ENCODE data around the gene SYT1.

Gene SYT1

DNA sequence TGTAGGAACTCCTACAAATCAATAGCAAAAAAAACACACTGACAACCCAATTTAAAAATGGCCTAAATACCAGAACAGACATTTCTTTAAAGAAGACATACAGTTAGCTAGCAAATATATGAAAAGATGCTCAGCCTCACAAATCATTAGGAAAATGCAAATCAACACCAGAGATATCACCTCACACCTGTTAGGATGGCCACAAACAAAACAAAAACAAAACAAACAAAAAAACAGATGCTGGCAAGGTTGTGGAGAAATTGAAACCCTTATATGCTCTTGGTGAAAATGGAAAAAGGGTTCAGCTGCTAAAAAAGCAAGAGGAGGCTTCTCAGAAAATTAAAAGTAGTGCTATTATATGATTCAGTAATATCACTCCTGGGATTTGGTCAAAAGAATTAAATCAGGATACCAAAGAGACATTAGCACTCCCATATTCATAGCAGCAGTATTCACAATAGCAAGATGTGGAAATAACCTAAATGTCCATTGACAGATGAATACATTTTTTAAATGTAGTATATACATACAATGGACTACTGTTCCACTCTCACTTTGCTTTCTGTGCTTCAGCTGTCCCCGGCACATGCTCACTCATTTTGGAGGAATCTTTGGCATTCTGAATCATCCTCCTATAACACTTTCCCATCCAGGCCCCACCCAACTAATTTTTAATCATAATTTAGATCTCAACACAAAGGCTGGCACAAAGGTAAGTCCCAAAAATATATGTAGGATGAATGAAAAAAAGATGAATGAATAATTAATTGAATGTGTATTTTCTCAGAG lies 99.1 kb downstream of the SYT1 start:
- TF ChIP-seq CTCF (IDR thresholded peaks at IDR 0.05): no peak
- Histone ChIP-seq H3K4me2 (ENCODE audit: low read length) (no peak overlapping the region), H3K36me3 (ENCODE audit: control insufficient read depth, insufficient read depth, low read length) (no peaks in the 10 kb centered on the region), H2AFZ (no peak overlapping the region), H3K9me3 (ENCODE audit: control insufficient read depth, low read length) (no peaks in the 10 kb centered on the region), H3K27ac (no peak overlapping the region), H3K4me3 (ENCODE audit: low read depth, low read length) (no peak overlapping the region), H3K27me3 (ENCODE audit: control insufficient read depth, insufficient read depth, low read length) (no peaks in the 10 kb centered on the region), H3K79me2 (no peaks in the 10 kb centered on the region), H3K9ac (no peak overlapping the region), H3K4me1 (no peaks in the 10 kb centered on the region)

- no peak overlapping the region for H3K4me2 ChIP-seq (ENCODE audit: low read length)
- H2AFZ ChIP-seq: no peak overlapping the region
- H3K79me2 ChIP-seq: no peaks in the 10 kb centered on the region
- TF ChIP-seq CTCF (IDR thresholded peaks at IDR 0.05): no peak
- H3K27me3 ChIP-seq (ENCODE audit: control insufficient read depth, insufficient read depth, low read length): no peaks in the 10 kb centered on the region
- H3K4me1 ChIP-seq: no peaks in the 10 kb centered on the region
- H3K9me3 ChIP-seq (ENCODE audit: control insufficient read depth, low read length): no peaks in the 10 kb centered on the region
- no peak overlapping the region for H3K27ac ChIP-seq
- H3K9ac ChIP-seq: no peak overlapping the region
- no peaks in the 10 kb centered on the region for H3K36me3 ChIP-seq (ENCODE audit: control insufficient read depth, insufficient read depth, low read length)
- H3K4me3 ChIP-seq (ENCODE audit: low read depth, low read length): no peak overlapping the region
Measured at GRCh38 chr12:78964521-78964920, 99.9 kb downstream of the SYT1 start.

GRCh38 chr12:78966062-78966461 lies 101.5 kb downstream of the SYT1 start:
- Histone ChIP-seq H3K27me3 (ENCODE audit: control insufficient read depth, insufficient read depth, low read length) (no peaks in the 10 kb centered on the region), H3K9ac (no peak overlapping the region), H3K4me3 (ENCODE audit: low read depth, low read length) (no peak overlapping the region), H3K9me3 (ENCODE audit: control insufficient read depth, low read length) (no peaks in the 10 kb centered on the region), H3K27ac (no peak overlapping the region), H3K4me1 (no peaks in the 10 kb centered on the region), H2AFZ (no peak overlapping the region), H3K36me3 (ENCODE audit: control insufficient read depth, insufficient read depth, low read length) (no peaks in the 10 kb centered on the region), H3K79me2 (no peaks in the 10 kb centered on the region), H3K4me2 (ENCODE audit: low read length) (no peak overlapping the region)
- TF ChIP-seq CTCF (IDR thresholded peaks at IDR 0.05): no peak

- H3K4me2 ChIP-seq (ENCODE audit: low read length): no peak overlapping the region
- no peak overlapping the region for H3K4me3 ChIP-seq (ENCODE audit: low read depth, low read length)
- H3K36me3 ChIP-seq (ENCODE audit: control insufficient read depth, insufficient read depth, low read length): no peaks in the 10 kb centered on the region
- no peak overlapping the region for H3K9ac ChIP-seq
- no peak overlapping the region for H3K27ac ChIP-seq
- no peaks in the 10 kb centered on the region for H3K4me1 ChIP-seq
- H2AFZ ChIP-seq: no peak overlapping the region
- no peaks in the 10 kb centered on the region for H3K27me3 ChIP-seq (ENCODE audit: control insufficient read depth, insufficient read depth, low read length)
- H3K9me3 ChIP-seq (ENCODE audit: control insufficient read depth, low read length): no peaks in the 10 kb centered on the region
- H3K79me2 ChIP-seq: no peaks in the 10 kb centered on the region
- TF ChIP-seq CTCF (IDR thresholded peaks at IDR 0.05): no peak
Measured at GRCh38 chr12:78966926-78967325, 102.4 kb downstream of the SYT1 start.

DNA sequence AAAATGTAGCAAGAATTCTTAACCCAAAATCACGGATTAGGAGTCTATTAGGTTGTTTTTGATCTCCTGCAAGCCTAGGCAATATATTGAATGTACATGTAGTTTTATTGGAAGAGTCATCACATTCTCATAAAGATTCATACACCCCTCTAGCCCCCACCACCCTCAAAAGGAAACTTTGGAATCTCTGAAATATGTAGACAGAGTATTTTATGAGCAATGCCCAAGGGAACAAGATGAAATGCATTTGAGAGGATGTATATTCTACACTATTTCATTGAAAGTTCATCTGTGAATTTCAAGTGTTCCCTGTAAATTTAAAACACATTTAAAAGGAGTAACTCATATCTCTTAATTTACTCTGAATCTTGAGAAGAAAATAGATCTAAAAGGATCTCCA lies 103.7 kb downstream of the SYT1 start:
- no peaks in the 10 kb centered on the region for H3K4me1 ChIP-seq
- no peaks in the 10 kb centered on the region for H3K27me3 ChIP-seq (ENCODE audit: control insufficient read depth, insufficient read depth, low read length)
- no peak overlapping the region for H3K9ac ChIP-seq
- no peaks in the 10 kb centered on the region for H3K9me3 ChIP-seq (ENCODE audit: control insufficient read depth, low read length)
- H3K4me2 ChIP-seq (ENCODE audit: low read length): no peak overlapping the region
- no peak overlapping the region for H2AFZ ChIP-seq
- no peak overlapping the region for H3K27ac ChIP-seq
- H3K79me2 ChIP-seq: no peaks in the 10 kb centered on the region
- no peaks in the 10 kb centered on the region for H3K36me3 ChIP-seq (ENCODE audit: control insufficient read depth, insufficient read depth, low read length)
- no peak for TF ChIP-seq CTCF (IDR thresholded peaks at IDR 0.05)
- H3K4me3 ChIP-seq (ENCODE audit: low read depth, low read length): no peak overlapping the region

Data from parathyroid adenoma (tissue), 2 donors.